Keratinocyte (primary cell): Measurements from ENCODE around the gene TOM1L2. TPM values are rescaled to one million over a fixed set of nuclear protein-coding genes. Genes with fewer than 3 reads are reported as not detected.

ENCODE experiments used
- DNase-seq: peaks from one replicate; pipeline ENCODE4 v3.0.0-alpha.2; 2011; ENCODE audit warnings: low read depth, missing footprints, low spot score
- FAIRE-seq: peaks from 2 replicates; lab custom pipeline; 2011; peaks lifted over from hg19 to GRCh38; lab: Jason Lieb, UNC
- H2AFZ ChIP-seq: 2 replicates; pipeline ENCODE4 v1.6.0; 2012; ENCODE audit warnings: low read length, control low read depth, inconsistent platforms; ENCODE audit not compliant: control insufficient read depth
- H3K27ac ChIP-seq: 2 replicates; pipeline ENCODE4 v1.5.1; 2011; ENCODE audit warnings: low read length; ENCODE audit not compliant: control insufficient read depth, insufficient read depth
- H3K27me3 ChIP-seq: 3 replicates; pipeline ENCODE4 v1.6.0; 2011; ENCODE audit warnings: low read length; ENCODE audit not compliant: control insufficient read depth, insufficient read depth; ENCODE audit errors: extremely low read depth
- H3K36me3 ChIP-seq, 2 experiments: 2 replicates in 1 of 2; 3 replicates in 1 of 2; pipeline ENCODE4 v1.5.1; 2011; ENCODE audit warnings: low read length in 2 of 2, mild to moderate bottlenecking in 1 of 2; ENCODE audit not compliant: control insufficient read depth in 2 of 2, insufficient read depth in 2 of 2; ENCODE audit errors: extremely low read depth in 1 of 2
- H3K4me1 ChIP-seq: 3 replicates; pipeline ENCODE4 v1.5.1; 2011; ENCODE audit warnings: low read length; ENCODE audit not compliant: control insufficient read depth, insufficient read depth; ENCODE audit errors: extremely low read depth
- H3K4me2 ChIP-seq: 3 replicates; pipeline ENCODE4 v1.6.0; 2011; ENCODE audit warnings: low read depth, low read length; ENCODE audit not compliant: control insufficient read depth, insufficient read depth; ENCODE audit errors: extremely low read depth
- H3K4me3 ChIP-seq, 3 experiments: fragments of 200-600 bp in 1 of 3; sonication (generic) in 1 of 3; 2 replicates in 2 of 3; 3 replicates in 1 of 3; pipeline ENCODE4 v1.5.1; 2011 to 2016; ENCODE audit warnings: low read length in 3 of 3, mild to moderate bottlenecking in 3 of 3, control low read depth in 2 of 3, inconsistent platforms in 1 of 3, low read depth in 1 of 3, mixed read lengths in 1 of 3, mixed run types in 1 of 3, moderate library complexity in 1 of 3; ENCODE audit not compliant: control insufficient read depth in 2 of 3, insufficient read depth in 2 of 3; ENCODE audit errors: extremely low read depth in 1 of 3
- H3K79me2 ChIP-seq: 2 replicates; pipeline ENCODE4 v1.6.0; 2012; ENCODE audit warnings: low read length; ENCODE audit not compliant: control insufficient read depth, insufficient read depth
- H3K9ac ChIP-seq: 3 replicates; pipeline ENCODE4 v1.6.0; 2011; ENCODE audit warnings: low read length; ENCODE audit not compliant: control insufficient read depth, insufficient read depth; ENCODE audit errors: extremely low read depth
- H3K9me1 ChIP-seq: 3 replicates; pipeline ENCODE4 v1.6.0; 2011; ENCODE audit warnings: low read length; ENCODE audit not compliant: control insufficient read depth, insufficient read depth; ENCODE audit errors: extremely low read depth
- H3K9me3 ChIP-seq: 2 replicates; pipeline ENCODE4 v1.5.1; 2012; ENCODE audit warnings: low read depth, low read length; ENCODE audit not compliant: control insufficient read depth
- H4K20me1 ChIP-seq: 3 replicates; pipeline ENCODE4 v1.6.0; 2011; ENCODE audit warnings: low read length; ENCODE audit not compliant: control insufficient read depth, insufficient read depth; ENCODE audit errors: extremely low read depth
- EZH2 ChIP-seq: IDR thresholded peaks from one replicate; pipeline ENCODE4 v1.6.1; 2012; ENCODE audit warnings: inconsistent platforms, mild to moderate bottlenecking, low read length, moderate library complexity
- dilution Hi-C: fragments of 300-500 bp; cut with MboI; formaldehyde crosslinking; loops from one replicate; pipeline ENCODE4 v1.7.0; 2020; ENCODE audit warnings: low sequenced_read_pairs; ENCODE audit not compliant: extremely low pct_ligation_motif_present
- polyA plus RNA-seq, 5 experiments: library from polyadenylated mRNA; depleted of rRNA in 3 of 5; stranded (reverse) in 3 of 5; stranded (forward) in 1 of 5; unstranded in 1 of 5; fragments of >200 nt; gene quantifications; 1 replicate in 1 of 5; 2 replicates in 3 of 5; 3 replicates in 1 of 5; pipeline versions ENCODE4 v1.2.1 to v1.2.3, GENCODE V29; 2011 to 2012; ENCODE audit warnings: missing spikeins in 2 of 5, low read depth in 1 of 5, low replicate concordance in 1 of 5
- TF ChIP-seq, protein P1 (sequence below), 3 experiments: IDR thresholded peaks in 1 of 3; conservative IDR thresholded peaks in 1 of 3; optimal IDR thresholded peaks in 1 of 3; 2 replicates in 2 of 3; 3 replicates in 1 of 3; pipeline versions ENCODE3 to v1.5.1; 2011; ENCODE audit warnings: low read length in 3 of 3, mild to moderate bottlenecking in 3 of 3, moderate library complexity in 2 of 3, control low read depth in 1 of 3, inconsistent platforms in 1 of 3; ENCODE audit not compliant: insufficient read depth in 2 of 3; ENCODE audit errors: extremely low read depth in 1 of 3

Gene TOM1L2
- polyA plus RNA-seq, 1 donor (not counting 4 experiments of a cell fraction or from before 2014, with no cell fraction given) = 36.3 TPM

DNA sequence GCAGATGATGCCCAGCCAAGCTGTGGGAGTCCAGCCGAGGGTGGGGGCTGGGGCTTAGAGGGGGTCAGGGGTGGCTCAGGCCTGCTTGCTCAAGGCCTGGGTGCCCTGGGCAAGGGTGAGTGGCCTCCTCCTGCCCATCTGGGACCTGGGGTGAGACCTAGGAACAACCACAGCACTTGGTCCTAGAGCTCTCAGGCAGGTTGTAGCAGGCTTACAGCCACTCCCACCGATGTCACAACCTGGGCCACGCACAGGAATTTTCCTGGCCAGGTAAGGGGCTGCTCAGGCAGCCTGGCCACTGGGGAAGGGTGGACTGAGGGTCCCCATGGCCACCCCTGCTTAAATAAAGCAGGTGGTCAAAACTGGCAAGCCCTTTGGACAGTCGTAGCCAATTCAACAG is 129.1 kb downstream of the TOM1L2 start:
- no peaks in the 10 kb centered on the region for H3K9me1 ChIP-seq
- H3K9ac ChIP-seq = no peak overlapping the region
- no peak overlapping the region for H2AFZ ChIP-seq
- dilution Hi-C loops = no loop called here
- DNase-seq (no peak), FAIRE-seq (no peak)
- no peak overlapping the region for H3K27ac ChIP-seq
- no peaks in the 10 kb centered on the region for H3K79me2 ChIP-seq
- H3K4me1 ChIP-seq = peaks cover 47% of the 10 kb centered on the region
- peaks cover 4 to 6% of the 10 kb centered on the region in 2 experiments for H3K36me3 ChIP-seq
- no peak overlapping the region for H3K4me3 ChIP-seq
- no peaks in the 10 kb centered on the region for H3K27me3 ChIP-seq
- H3K4me2 ChIP-seq = peak overlapping the region; percentile 51
- no peaks in the 10 kb centered on the region for H3K9me3 ChIP-seq
- TF ChIP-seq, protein P1, sequence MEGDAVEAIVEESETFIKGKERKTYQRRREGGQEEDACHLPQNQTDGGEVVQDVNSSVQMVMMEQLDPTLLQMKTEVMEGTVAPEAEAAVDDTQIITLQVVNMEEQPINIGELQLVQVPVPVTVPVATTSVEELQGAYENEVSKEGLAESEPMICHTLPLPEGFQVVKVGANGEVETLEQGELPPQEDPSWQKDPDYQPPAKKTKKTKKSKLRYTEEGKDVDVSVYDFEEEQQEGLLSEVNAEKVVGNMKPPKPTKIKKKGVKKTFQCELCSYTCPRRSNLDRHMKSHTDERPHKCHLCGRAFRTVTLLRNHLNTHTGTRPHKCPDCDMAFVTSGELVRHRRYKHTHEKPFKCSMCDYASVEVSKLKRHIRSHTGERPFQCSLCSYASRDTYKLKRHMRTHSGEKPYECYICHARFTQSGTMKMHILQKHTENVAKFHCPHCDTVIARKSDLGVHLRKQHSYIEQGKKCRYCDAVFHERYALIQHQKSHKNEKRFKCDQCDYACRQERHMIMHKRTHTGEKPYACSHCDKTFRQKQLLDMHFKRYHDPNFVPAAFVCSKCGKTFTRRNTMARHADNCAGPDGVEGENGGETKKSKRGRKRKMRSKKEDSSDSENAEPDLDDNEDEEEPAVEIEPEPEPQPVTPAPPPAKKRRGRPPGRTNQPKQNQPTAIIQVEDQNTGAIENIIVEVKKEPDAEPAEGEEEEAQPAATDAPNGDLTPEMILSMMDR (optimal IDR thresholded peaks at IDR 0.05 in 1 of 3, IDR thresholded peaks at IDR 0.05 in 1 of 3, conservative IDR thresholded peaks at IDR 0.05 in 1 of 3; ENCODE audit: extremely low read depth in 1 of 3, insufficient read depth in 2 of 3, low read length in 3 of 3) = no peak
- no peak for TF ChIP-seq EZH2
- H4K20me1 ChIP-seq = no peaks in the 10 kb centered on the region

DNA sequence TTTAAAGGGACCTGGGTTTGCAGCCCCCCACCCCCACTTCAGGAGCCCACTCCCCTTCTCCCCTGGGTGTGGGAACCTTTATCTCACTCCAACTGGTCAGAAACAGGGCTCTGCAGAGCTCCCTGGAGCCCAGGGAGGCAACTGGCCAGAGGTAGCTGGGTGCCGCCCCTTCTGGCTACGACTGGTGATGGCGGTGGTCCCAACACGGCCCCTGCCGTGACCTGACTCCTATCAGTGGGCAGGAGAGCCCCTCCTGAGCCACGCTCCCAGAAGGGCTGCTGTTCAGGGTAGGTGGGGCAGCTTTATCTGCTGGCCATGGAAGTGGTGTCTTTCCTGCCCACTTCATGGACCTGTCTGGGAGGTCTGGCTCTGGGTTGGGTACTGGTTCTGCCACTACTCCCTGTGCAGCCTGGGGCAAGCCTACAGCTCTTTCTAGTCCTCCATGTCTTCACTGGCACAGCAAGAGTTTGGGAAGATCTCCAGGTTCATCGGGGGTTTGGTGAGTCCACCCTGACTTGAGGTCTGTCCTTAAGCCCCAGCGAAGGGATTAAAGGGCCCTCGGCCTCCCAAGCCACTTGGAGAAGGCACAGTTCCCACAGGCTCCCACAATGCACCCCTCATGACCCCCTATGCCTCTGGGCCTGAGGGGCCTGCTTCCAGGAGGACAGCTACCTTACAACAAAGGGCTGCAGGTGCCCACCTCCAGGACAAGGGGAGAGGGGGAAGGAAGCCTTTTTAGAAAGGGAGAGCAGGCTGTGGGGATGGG is 129.9 kb downstream of the TOM1L2 start:
- no peaks in the 10 kb centered on the region for H4K20me1 ChIP-seq
- peak overlapping the region; percentile 80 for H3K4me2 ChIP-seq
- FAIRE-seq (peak; percentile 58), DNase-seq (no peak)
- no peaks in the 10 kb centered on the region for H3K9me3 ChIP-seq
- peaks cover 55% of the 10 kb centered on the region for H3K4me1 ChIP-seq
- H3K9ac ChIP-seq = peak overlapping the region; percentile 90
- H3K79me2 ChIP-seq = no peaks in the 10 kb centered on the region
- TF ChIP-seq EZH2 = no peak
- TF ChIP-seq, protein P1 (optimal IDR thresholded peaks at IDR 0.05 in 1 of 3, IDR thresholded peaks at IDR 0.05 in 1 of 3, conservative IDR thresholded peaks at IDR 0.05 in 1 of 3; ENCODE audit: extremely low read depth in 1 of 3, insufficient read depth in 2 of 3, low read length in 3 of 3) = no peak
- no peak overlapping the region for H3K4me3 ChIP-seq
- H2AFZ ChIP-seq = no peak overlapping the region
- no peaks in the 10 kb centered on the region for H3K27me3 ChIP-seq
- dilution Hi-C loops = no loop called here
- H3K36me3 ChIP-seq = peaks cover 4 to 6% of the 10 kb centered on the region in 2 experiments
- H3K9me1 ChIP-seq = no peaks in the 10 kb centered on the region
- H3K27ac ChIP-seq = peak overlapping the region; percentile 98
